Endothelial cell (in vitro differentiated cells): ENCODE data around the gene TIMM9. TPM values are rescaled to one million over a fixed set of nuclear protein-coding genes. Genes with fewer than 3 reads are reported as not detected.

Experiments used
- DNase-seq: peaks from one replicate; pipeline ENCODE4 v3.0.0; 2021; ENCODE audit warnings: low spot score
- H3K27ac Mint-ChIP-seq: one replicate; pipeline ENCODE4 v1.8.0; 2021; ENCODE audit warnings: mixed read lengths, inconsistent platforms; ENCODE audit not compliant: unreplicated experiment
- H3K27me3 Mint-ChIP-seq: one replicate; pipeline ENCODE4 v1.8.0; 2021; ENCODE audit warnings: mild to moderate bottlenecking, moderate library complexity, mixed read lengths, inconsistent platforms; ENCODE audit not compliant: unreplicated experiment
- H3K36me3 Mint-ChIP-seq: one replicate; pipeline ENCODE4 v1.8.0; 2021; ENCODE audit warnings: mild to moderate bottlenecking, low read depth, mixed read lengths, inconsistent platforms; ENCODE audit not compliant: unreplicated experiment
- H3K4me1 Mint-ChIP-seq: one replicate; pipeline ENCODE4 v1.8.0; 2021; ENCODE audit warnings: mild to moderate bottlenecking, mixed read lengths, inconsistent platforms; ENCODE audit not compliant: unreplicated experiment
- H3K4me3 Mint-ChIP-seq: one replicate; pipeline ENCODE4 v1.8.0; 2021; ENCODE audit warnings: mild to moderate bottlenecking, mixed read lengths, inconsistent platforms; ENCODE audit not compliant: unreplicated experiment
- H3K9me3 Mint-ChIP-seq: one replicate; pipeline ENCODE4 v1.8.0; 2021; ENCODE audit warnings: mixed read lengths, inconsistent platforms; ENCODE audit not compliant: unreplicated experiment
- long read RNA-seq: library from polyadenylated mRNA; unstranded; transcript quantifications from one replicate; pipeline ENCODE4 v2.0.0, GENCODE V29; 2020; ENCODE audit not compliant: unreplicated experiment
- total RNA-seq: library from RNA; stranded (reverse); fragmentation: NEBNext Ultra II Directional; extraction: Animal tissue kit (Norgen Biotek cat#: 25700); gene quantifications from one replicate; pipeline ENCODE4 v1.2.1, GENCODE V29; 2021; ENCODE audit not compliant: unreplicated experiment
- TF ChIP-seq, protein P1 (sequence below): fragments of 200-600 bp; sonication (generic); IDR thresholded peaks from one replicate; pipeline ENCODE4 v1.5.0; 2021; ENCODE audit warnings: antibody characterized with exemption; ENCODE audit not compliant: unreplicated experiment

Gene TIMM9, protein sequence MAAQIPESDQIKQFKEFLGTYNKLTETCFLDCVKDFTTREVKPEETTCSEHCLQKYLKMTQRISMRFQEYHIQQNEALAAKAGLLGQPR
- total RNA-seq: 42.1 TPM
- long read RNA-seq, partial matches to known transcripts: 20 of 23 reads
- long read RNA-seq, other reads (novel, unspliced or antisense): 1 of 23 reads

- Mint-ChIP-seq H3K4me3 (peak within 1 kb of the TSS; percentile 99), H3K27ac (peak within 1 kb of the TSS; percentile 98), H3K9me3 (no peaks in the 10 kb centered on the region), H3K36me3 (peaks cover 3% of the 10 kb centered on the region), H3K27me3 (peaks cover 7% of the 10 kb centered on the region), H3K4me1 (peaks cover 11% of the 10 kb centered on the region)
- TF ChIP-seq, protein P1, sequence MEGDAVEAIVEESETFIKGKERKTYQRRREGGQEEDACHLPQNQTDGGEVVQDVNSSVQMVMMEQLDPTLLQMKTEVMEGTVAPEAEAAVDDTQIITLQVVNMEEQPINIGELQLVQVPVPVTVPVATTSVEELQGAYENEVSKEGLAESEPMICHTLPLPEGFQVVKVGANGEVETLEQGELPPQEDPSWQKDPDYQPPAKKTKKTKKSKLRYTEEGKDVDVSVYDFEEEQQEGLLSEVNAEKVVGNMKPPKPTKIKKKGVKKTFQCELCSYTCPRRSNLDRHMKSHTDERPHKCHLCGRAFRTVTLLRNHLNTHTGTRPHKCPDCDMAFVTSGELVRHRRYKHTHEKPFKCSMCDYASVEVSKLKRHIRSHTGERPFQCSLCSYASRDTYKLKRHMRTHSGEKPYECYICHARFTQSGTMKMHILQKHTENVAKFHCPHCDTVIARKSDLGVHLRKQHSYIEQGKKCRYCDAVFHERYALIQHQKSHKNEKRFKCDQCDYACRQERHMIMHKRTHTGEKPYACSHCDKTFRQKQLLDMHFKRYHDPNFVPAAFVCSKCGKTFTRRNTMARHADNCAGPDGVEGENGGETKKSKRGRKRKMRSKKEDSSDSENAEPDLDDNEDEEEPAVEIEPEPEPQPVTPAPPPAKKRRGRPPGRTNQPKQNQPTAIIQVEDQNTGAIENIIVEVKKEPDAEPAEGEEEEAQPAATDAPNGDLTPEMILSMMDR: no peak
- peak; percentile 87 for DNase-seq
Observed at GRCh38 chr14:58427281-58428117, at the start of gene TIMM9, which contains the start of gene KIAA0586. TIMM9 (minus strand) TSS chr14:58427531; CDS start chr14:58411945, 15,586 bp downstream. KIAA0586 (plus strand) TSS chr14:58427719; CDS start chr14:58428265, 546 bp downstream.

GRCh38 chr14:58476320-58476719 lies 49.0 kb upstream of the TIMM9 start:
- no peak for DNase-seq
- Mint-ChIP-seq H3K27me3 (no peaks in the 10 kb centered on the region), H3K36me3 (peaks cover 9% of the 10 kb centered on the region), H3K9me3 (no peaks in the 10 kb centered on the region), H3K4me3 (no peak overlapping the region), H3K4me1 (peaks cover 2% of the 10 kb centered on the region), H3K27ac (no peak overlapping the region)
- TF ChIP-seq, protein P1: no peak

DNA sequence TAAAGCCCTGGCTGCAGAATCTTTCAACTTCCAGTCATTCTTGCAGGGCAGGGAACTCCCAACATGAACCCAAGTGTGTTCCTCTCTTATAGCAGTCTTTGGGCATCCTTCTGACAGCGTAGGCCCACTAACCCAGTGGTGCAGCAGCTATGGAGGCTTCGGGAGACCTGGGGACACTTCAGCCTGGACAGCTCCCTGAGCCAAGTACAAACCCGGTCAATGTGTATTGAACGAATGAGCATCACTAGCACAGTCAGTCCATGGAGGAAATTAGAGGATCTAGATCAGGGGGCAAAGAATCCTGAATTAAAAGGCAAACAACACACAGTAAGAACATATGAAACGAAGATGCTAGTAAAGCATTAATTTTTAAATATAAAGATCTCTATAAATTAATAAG lies 42.0 kb upstream of the TIMM9 start:
- Mint-ChIP-seq H3K27ac (no peak overlapping the region), H3K4me1 (peaks cover 2% of the 10 kb centered on the region), H3K9me3 (no peaks in the 10 kb centered on the region), H3K36me3 (peaks cover 8% of the 10 kb centered on the region), H3K27me3 (no peaks in the 10 kb centered on the region), H3K4me3 (no peak overlapping the region)
- TF ChIP-seq, protein P1: no peak
- no peak for DNase-seq

DNA sequence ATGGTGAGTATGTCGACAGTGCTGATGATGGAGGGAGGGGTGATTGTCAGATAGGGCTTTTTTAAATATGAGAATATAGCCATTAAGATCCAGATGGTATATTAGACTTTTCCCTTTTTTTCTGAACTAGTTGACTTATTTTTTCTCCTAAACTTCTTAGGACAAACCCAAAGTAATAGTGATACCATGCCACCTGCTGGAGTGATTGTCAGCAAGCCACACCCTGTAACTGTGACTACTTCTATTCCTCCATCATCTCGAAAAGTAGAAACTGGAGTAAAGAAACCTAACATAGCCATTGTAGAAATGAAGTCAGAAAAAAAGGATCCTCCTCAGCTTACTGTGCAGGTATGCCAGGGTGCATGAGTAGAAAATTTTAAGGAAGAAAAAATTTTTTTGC lies 40.2 kb upstream of the TIMM9 start:
- Mint-ChIP-seq H3K4me1 (peaks cover 2% of the 10 kb centered on the region), H3K27me3 (no peaks in the 10 kb centered on the region), H3K27ac (no peak overlapping the region), H3K4me3 (no peak overlapping the region), H3K9me3 (no peaks in the 10 kb centered on the region), H3K36me3 (peaks cover 8% of the 10 kb centered on the region)
- DNase-seq: no peak
- TF ChIP-seq, protein P1: no peak

- H3K27ac Mint-ChIP-seq: no peak overlapping the region
- TF ChIP-seq, protein P1: no peak
- H3K36me3 Mint-ChIP-seq: peaks cover 8% of the 10 kb centered on the region
- H3K9me3 Mint-ChIP-seq: no peaks in the 10 kb centered on the region
- no peak overlapping the region for H3K4me3 Mint-ChIP-seq
- no peaks in the 10 kb centered on the region for H3K4me1 Mint-ChIP-seq
- no peaks in the 10 kb centered on the region for H3K27me3 Mint-ChIP-seq
- DNase-seq: no peak
Observed at GRCh38 chr14:58466459-58466858, 39.1 kb upstream of the TIMM9 start.
